ENCODE measurements around the gene MCM5. TPM values are rescaled to one million over a fixed set of nuclear protein-coding genes. Genes with fewer than 3 reads are reported as not detected.

MCM5 gene
- total and polyA plus RNA-seq, 9 donors, result 22.8 to 46.9 (median 36.3) TPM

DNA sequence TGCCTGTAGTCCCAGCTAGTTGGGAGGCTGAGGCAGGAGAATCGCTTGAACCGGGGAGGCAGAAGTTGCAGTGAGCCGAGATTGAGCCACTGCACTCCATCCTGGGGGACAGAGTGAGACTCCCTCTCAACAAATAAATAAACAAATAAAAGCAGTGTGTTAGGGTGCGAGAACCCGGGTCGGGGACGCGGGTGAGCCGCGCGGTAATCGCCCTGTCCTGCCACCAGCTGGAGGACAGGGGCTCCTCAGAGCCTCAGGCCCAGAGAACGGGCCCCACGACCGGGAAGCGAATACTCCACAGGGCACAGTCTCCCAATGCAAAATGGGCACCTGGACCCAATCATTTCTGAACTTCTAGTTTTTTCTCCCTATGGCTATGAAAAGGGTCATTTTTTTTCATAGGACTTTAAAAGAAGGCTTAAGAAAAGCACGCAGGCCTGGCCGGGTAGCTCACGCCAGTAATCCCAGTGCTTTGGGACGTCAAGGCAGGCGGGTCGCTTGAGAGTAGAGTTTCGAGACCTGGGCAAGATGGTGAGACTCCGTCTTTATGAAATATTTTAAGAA is 744 bp upstream of the MCM5 start:
- Histone ChIP-seq H3K4me1 (ENCODE audit: control insufficient read depth, insufficient read depth, low read length) (peaks cover 21% of the 10 kb centered on the region), H3K27me3 (ENCODE audit: control insufficient read depth, insufficient read depth, low read length) (no peaks in the 10 kb centered on the region), H3K4me3 (ENCODE audit: low read length) (peak overlapping the region; percentile 83), H3K9me3 (replicated peaks; ENCODE audit: control insufficient read depth, low read depth, low read length) (no peaks in the 10 kb centered on the region), H3K27ac (ENCODE audit: low read length) (peak overlapping the region; percentile 85), H3K36me3 (ENCODE audit: control insufficient read depth, insufficient read depth, low read length) (peaks cover 23% of the 10 kb centered on the region)
- no peak for DNase-seq
- 31% methylated on average over 4 of the region's 24 CpGs for WGBS (ENCODE audit: insufficient coverage)

DNA sequence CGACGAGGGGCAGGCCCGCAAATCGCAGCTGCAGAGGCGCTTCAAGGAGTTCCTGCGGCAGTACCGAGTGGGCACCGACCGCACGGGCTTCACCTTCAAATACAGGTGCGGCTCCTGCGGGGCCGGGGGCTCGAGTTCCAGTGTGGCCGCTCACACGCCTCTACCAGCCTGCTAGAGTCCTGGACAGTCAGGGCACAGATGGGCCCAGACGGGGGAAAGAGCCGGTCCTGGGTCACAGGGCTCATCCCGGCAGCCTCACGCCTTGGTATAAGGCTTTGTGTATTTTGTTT is 506 bp downstream of the MCM5 start:
- Histone ChIP-seq H3K27me3 (ENCODE audit: control insufficient read depth, insufficient read depth, low read length) (no peaks in the 10 kb centered on the region), H3K27ac (ENCODE audit: low read length) (no peak overlapping the region)
- WGBS (ENCODE audit: insufficient coverage), result 0% methylated on average over 16 of the region's 20 CpGs

DNA sequence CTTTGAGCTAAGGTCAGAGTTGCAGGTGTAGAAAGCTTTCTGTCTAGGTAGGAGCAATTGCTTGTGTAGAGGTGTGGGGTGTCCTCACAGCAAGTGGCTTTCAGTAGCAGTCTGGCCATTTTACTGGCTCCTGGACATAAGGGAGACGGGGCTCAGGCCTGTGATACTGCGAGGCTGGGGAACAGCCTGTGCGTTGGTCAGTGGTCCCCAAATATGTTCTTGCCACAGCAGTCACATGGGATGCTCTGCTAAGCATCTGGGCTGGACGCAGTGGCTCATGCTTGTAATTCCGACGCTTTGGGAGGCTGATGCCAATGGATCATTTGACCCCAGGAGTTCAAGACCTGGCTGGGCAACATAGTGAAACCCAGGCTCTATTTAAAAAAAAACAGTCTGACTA is 1.9 kb downstream of the MCM5 start:
- H3K9me3 ChIP-seq (replicated peaks; ENCODE audit: control insufficient read depth, low read depth, low read length), result no peaks in the 10 kb centered on the region
- no peak overlapping the region for H3K4me3 ChIP-seq (ENCODE audit: low read length)
- 87% methylated on average over 6 of the region's 6 CpGs for WGBS (ENCODE audit: insufficient coverage)
- peaks cover 44% of the 10 kb centered on the region for H3K36me3 ChIP-seq (ENCODE audit: control insufficient read depth, insufficient read depth, low read length)
- no peaks in the 10 kb centered on the region for H3K27me3 ChIP-seq (ENCODE audit: control insufficient read depth, insufficient read depth, low read length)
- peaks cover 21% of the 10 kb centered on the region for H3K4me1 ChIP-seq (ENCODE audit: control insufficient read depth, insufficient read depth, low read length)
- H3K27ac ChIP-seq (ENCODE audit: low read length), result no peak overlapping the region
- no peak for DNase-seq

More for the DNA sequence above, 506 bp downstream of the MCM5 start:
- no peak for DNase-seq
- peaks cover 21% of the 10 kb centered on the region for H3K4me1 ChIP-seq (ENCODE audit: control insufficient read depth, insufficient read depth, low read length)
- peak overlapping the region; percentile 83 for H3K4me3 ChIP-seq (ENCODE audit: low read length)
- peaks cover 32% of the 10 kb centered on the region for H3K36me3 ChIP-seq (ENCODE audit: control insufficient read depth, insufficient read depth, low read length)
- H3K9me3 ChIP-seq (replicated peaks; ENCODE audit: control insufficient read depth, low read depth, low read length), result no peaks in the 10 kb centered on the region

DNA sequence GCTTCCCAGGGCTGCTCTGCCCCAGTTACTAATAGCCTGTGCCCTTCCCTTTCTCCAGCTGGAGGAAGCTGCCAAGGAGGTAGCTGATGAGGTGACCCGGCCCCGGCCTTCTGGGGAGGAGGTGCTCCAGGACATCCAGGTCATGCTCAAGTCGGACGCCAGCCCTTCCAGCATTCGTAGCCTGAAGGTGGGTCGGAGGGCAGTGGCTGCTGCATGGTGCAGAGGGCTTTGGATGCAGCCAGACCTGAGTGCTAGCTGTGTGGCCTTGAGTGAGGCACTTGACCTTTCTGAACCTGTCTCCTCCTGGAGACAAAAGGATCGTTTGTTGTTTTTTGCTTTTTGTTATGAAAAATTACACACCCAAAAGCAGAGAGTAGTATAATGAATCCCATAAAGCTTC is 3.4 kb downstream of the MCM5 start:
- peaks cover 23% of the 10 kb centered on the region for H3K4me1 ChIP-seq (ENCODE audit: control insufficient read depth, insufficient read depth, low read length)

DNA sequence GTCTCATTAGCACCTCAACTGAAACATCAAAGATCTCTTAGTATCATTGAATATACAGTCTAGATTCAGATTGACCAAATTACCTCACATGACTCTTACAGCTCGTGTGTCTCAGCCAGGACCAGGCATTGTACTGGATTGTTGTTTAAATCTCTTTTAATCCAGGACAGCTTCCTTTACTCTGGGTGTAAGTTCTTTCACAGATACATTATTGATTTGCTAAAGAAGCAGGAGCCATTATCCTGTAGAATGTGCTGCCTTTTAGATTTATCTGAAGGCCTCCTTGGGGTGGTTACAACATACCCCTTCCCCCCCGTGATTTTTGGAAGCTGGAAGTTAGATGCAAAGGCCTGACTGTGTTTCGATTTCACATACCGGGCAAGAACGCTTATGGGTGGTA is 4.2 kb downstream of the MCM5 start:
- H3K4me1 ChIP-seq (ENCODE audit: control insufficient read depth, insufficient read depth, low read length), result peaks cover 21% of the 10 kb centered on the region
- H3K27me3 ChIP-seq (ENCODE audit: control insufficient read depth, insufficient read depth, low read length), result no peaks in the 10 kb centered on the region
- H3K27ac ChIP-seq (ENCODE audit: low read length), result no peak overlapping the region
- H3K9me3 ChIP-seq (replicated peaks; ENCODE audit: control insufficient read depth, low read depth, low read length), result no peaks in the 10 kb centered on the region
- no CpG with 5 or more reads among the region's 5 CpGs for WGBS (ENCODE audit: insufficient coverage)
- H3K36me3 ChIP-seq (ENCODE audit: control insufficient read depth, insufficient read depth, low read length), result peaks cover 64% of the 10 kb centered on the region
- no peak for DNase-seq
- H3K4me3 ChIP-seq (ENCODE audit: low read length), result no peak overlapping the region

More for the DNA sequence above, 3.4 kb downstream of the MCM5 start:
- peaks cover 59% of the 10 kb centered on the region for H3K36me3 ChIP-seq (ENCODE audit: control insufficient read depth, insufficient read depth, low read length)
- no peak for DNase-seq
- H3K9me3 ChIP-seq (replicated peaks; ENCODE audit: control insufficient read depth, low read depth, low read length), result no peaks in the 10 kb centered on the region
- 82% methylated on average over 5 of the region's 7 CpGs for WGBS (ENCODE audit: insufficient coverage)
- H3K4me3 ChIP-seq (ENCODE audit: low read length), result no peak overlapping the region
- no peaks in the 10 kb centered on the region for H3K27me3 ChIP-seq (ENCODE audit: control insufficient read depth, insufficient read depth, low read length)
- no peak overlapping the region for H3K27ac ChIP-seq (ENCODE audit: low read length)

DNA sequence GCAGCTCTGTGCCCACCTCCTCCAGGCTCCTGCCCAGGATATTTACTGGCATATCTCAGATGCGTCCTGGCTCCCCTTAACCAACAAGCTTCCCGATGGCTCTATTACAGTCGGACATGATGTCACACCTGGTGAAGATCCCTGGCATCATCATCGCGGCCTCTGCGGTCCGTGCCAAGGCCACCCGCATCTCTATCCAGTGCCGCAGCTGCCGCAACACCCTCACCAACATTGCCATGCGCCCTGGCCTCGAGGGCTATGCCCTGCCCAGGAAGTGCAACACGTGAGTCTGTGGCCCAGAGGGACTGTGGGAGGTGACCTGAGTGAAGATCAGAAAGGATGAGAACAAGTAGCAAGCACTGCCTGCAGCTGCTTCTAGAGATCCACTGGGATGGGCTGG is 6.5 kb downstream of the MCM5 start:
- Histone ChIP-seq H3K9me3 (replicated peaks; ENCODE audit: control insufficient read depth, low read depth, low read length) (no peaks in the 10 kb centered on the region), H3K27ac (ENCODE audit: low read length) (no peak overlapping the region), H3K4me3 (ENCODE audit: low read length) (no peak overlapping the region), H3K36me3 (ENCODE audit: control insufficient read depth, insufficient read depth, low read length) (peaks cover 84% of the 10 kb centered on the region), H3K4me1 (ENCODE audit: control insufficient read depth, insufficient read depth, low read length) (peaks cover 23% of the 10 kb centered on the region), H3K27me3 (ENCODE audit: control insufficient read depth, insufficient read depth, low read length) (no peaks in the 10 kb centered on the region)
- 94% methylated on average over 12 of the region's 13 CpGs for WGBS (ENCODE audit: insufficient coverage)
- DNase-seq, result no peak

DNA sequence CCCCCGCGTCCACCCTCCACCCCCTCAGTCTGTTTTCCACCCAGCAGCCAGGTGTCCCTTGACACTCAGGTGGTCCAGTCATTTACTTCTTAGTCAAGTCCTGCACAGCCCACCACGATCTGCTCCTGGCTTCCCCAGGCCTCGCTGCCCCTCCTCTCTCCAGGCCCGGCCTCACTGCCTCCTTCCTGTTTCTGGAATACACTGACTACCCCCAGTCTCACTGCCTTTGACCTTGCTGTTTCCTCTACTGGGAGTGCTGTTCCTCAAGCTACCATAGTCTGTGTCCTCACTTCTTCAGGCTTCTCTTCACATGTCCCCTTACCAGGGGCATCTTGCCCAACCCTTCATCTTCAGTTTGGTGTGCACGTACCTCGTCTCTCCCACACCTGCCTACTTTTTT is 7.4 kb downstream of the MCM5 start:
- no peak for DNase-seq
- H3K9me3 ChIP-seq (replicated peaks; ENCODE audit: control insufficient read depth, low read depth, low read length), result no peaks in the 10 kb centered on the region
- WGBS (ENCODE audit: insufficient coverage), result 84% methylated on average over 5 of the region's 7 CpGs
- peaks cover 84% of the 10 kb centered on the region for H3K36me3 ChIP-seq (ENCODE audit: control insufficient read depth, insufficient read depth, low read length)
- no peaks in the 10 kb centered on the region for H3K27me3 ChIP-seq (ENCODE audit: control insufficient read depth, insufficient read depth, low read length)
- no peak overlapping the region for H3K27ac ChIP-seq (ENCODE audit: low read length)
- no peak overlapping the region for H3K4me3 ChIP-seq (ENCODE audit: low read length)
- H3K4me1 ChIP-seq (ENCODE audit: control insufficient read depth, insufficient read depth, low read length), result peaks cover 19% of the 10 kb centered on the region

DNA sequence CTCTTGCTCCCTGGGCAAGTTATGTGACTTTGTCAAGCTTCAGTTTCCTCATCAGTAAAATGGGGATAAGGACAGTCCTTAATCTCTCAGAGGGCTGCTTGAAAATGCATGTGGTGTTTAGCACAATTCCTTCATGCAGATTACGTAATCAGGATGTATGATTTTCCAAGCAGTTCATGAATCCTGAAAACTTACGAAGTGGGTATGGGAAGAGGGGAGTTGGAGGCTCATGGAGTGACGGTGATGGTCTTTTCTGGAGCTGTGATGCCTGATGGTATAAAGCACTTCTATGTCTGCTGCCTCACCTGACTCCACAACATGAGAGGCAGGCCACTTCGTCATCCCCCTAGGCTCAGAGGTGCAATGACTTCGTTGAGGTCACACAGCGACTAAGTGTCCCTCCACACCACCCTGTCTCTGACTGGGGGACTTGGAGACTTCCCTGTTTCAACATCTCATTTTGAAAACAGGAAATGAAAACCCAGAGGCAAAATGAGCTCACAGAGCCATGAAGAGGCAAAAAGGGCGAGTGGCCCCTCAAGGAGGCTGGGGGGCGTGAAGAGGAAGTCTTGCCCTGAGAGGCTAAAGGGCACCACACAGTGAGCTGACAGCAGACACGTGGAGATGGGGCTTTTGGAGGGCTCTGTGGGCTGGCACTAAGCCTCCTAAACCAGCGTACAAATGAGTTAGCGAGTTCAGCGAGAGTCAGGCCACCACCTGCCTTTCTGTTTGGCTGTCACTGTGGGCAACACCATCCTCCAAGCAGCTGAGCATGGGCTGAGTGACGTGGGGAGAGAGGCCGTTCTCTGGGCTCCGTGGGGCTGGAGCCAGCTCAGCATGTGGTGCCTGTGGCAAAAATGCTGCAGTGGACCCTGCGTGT is 10.1 kb downstream of the MCM5 start:
- 65% methylated on average over 11 of the region's 16 CpGs for WGBS (ENCODE audit: insufficient coverage)
- peaks cover 19% of the 10 kb centered on the region for H3K4me1 ChIP-seq (ENCODE audit: control insufficient read depth, insufficient read depth, low read length)
- peaks cover 88% of the 10 kb centered on the region for H3K36me3 ChIP-seq (ENCODE audit: control insufficient read depth, insufficient read depth, low read length)

DNA sequence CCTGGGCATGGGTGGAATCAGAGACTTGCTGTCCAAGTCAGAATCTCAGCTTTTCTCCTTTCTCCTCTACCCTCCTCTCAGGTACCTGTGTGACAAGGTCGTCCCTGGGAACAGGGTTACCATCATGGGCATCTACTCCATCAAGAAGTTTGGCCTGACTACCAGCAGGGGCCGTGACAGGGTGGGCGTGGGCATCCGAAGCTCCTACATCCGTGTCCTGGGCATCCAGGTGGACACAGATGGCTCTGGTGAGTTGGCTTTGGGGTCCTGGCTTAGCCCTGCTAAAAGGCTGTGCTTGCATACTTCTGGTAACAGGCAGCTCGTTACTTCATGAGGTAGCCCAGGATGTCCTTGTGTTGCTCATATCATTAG is 10.7 kb downstream of the MCM5 start:
- WGBS (ENCODE audit: insufficient coverage), result 90% methylated on average over 5 of the region's 6 CpGs
- Histone ChIP-seq H3K9me3 (replicated peaks; ENCODE audit: control insufficient read depth, low read depth, low read length) (no peaks in the 10 kb centered on the region), H3K4me3 (ENCODE audit: low read length) (no peak overlapping the region), H3K27me3 (ENCODE audit: control insufficient read depth, insufficient read depth, low read length) (no peaks in the 10 kb centered on the region), H3K4me1 (ENCODE audit: control insufficient read depth, insufficient read depth, low read length) (peaks cover 19% of the 10 kb centered on the region), H3K27ac (ENCODE audit: low read length) (peak overlapping the region; percentile 71), H3K36me3 (ENCODE audit: control insufficient read depth, insufficient read depth, low read length) (peaks cover 89% of the 10 kb centered on the region)
- DNase-seq, result no peak

More for the DNA sequence above, 10.1 kb downstream of the MCM5 start:
- Histone ChIP-seq H3K9me3 (replicated peaks; ENCODE audit: control insufficient read depth, low read depth, low read length) (no peaks in the 10 kb centered on the region), H3K4me3 (ENCODE audit: low read length) (no peak overlapping the region), H3K27me3 (ENCODE audit: control insufficient read depth, insufficient read depth, low read length) (no peaks in the 10 kb centered on the region), H3K27ac (ENCODE audit: low read length) (peak overlapping the region; percentile 71)
- DNase-seq, result peak; percentile 74

DNA sequence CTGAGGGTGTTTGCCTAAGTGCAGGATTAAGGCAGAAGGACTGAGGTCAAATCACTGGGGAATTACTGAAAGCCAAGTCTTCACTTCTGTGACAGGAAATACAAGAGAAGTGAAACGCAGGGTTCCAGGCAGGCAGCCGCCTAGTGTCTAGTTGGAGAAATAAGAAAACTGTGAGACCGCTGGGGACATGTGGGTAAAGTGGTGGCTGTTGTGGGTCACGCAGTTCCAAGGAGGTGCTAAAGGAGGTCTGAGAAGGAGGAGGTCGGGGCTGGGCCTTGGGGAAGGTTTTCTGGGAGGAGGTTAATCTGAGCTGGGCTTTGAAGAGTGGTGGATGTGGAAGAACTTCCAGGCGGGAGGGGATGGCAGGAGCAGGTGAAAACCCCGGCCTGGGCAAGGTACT is 11.2 kb downstream of the MCM5 start:
- peaks cover 19% of the 10 kb centered on the region for H3K4me1 ChIP-seq (ENCODE audit: control insufficient read depth, insufficient read depth, low read length)
- no peak overlapping the region for H3K4me3 ChIP-seq (ENCODE audit: low read length)
- peak; percentile 42 for DNase-seq
- no peaks in the 10 kb centered on the region for H3K27me3 ChIP-seq (ENCODE audit: control insufficient read depth, insufficient read depth, low read length)
- H3K36me3 ChIP-seq (ENCODE audit: control insufficient read depth, insufficient read depth, low read length), result peaks cover 90% of the 10 kb centered on the region
- H3K9me3 ChIP-seq (replicated peaks; ENCODE audit: control insufficient read depth, low read depth, low read length), result no peaks in the 10 kb centered on the region
- H3K27ac ChIP-seq (ENCODE audit: low read length), result no peak overlapping the region
- WGBS (ENCODE audit: insufficient coverage), result 68% methylated on average over 6 of the region's 7 CpGs

Measured in muscle of leg (tissue), 11 donors.